Chondrocyte (in vitro differentiated cells): ENCODE measurements around the gene KLHL7. TPM values are rescaled to one million over a fixed set of nuclear protein-coding genes. Genes with fewer than 3 reads are reported as not detected.
"Not testable (repeated sequence)": the region's sequence is repeated elsewhere in the genome, so short reads cannot be mapped to it uniquely, and the experiment has no call there.

Source experiments
- DNase-seq: peaks from one replicate; pipeline ENCODE4 v3.0.0; 2021; ENCODE audit warnings: mixed read lengths, low spot score
- H3K27ac Mint-ChIP-seq: one replicate; pipeline ENCODE4 v1.8.0; 2021; ENCODE audit warnings: mild to moderate bottlenecking, moderate library complexity, mixed read lengths; ENCODE audit not compliant: unreplicated experiment
- H3K27me3 Mint-ChIP-seq: 2 replicates; pipeline ENCODE4 v1.8.0; 2021; ENCODE audit warnings: low read depth, mixed read lengths
- H3K36me3 Mint-ChIP-seq: 2 replicates; pipeline ENCODE4 v1.8.0; 2021; ENCODE audit warnings: low read depth, mixed read lengths
- H3K4me1 Mint-ChIP-seq: 2 replicates; pipeline ENCODE4 v1.8.0; 2021; ENCODE audit warnings: low read depth, mild to moderate bottlenecking, mixed read lengths
- H3K4me3 Mint-ChIP-seq: one replicate; pipeline ENCODE4 v1.8.0; 2021; ENCODE audit warnings: mild to moderate bottlenecking, moderate library complexity, mixed read lengths; ENCODE audit not compliant: unreplicated experiment
- H3K9me3 Mint-ChIP-seq: 2 replicates; pipeline ENCODE4 v1.8.0; 2021; ENCODE audit warnings: low read depth, mixed read lengths
- CTCF ChIP-seq: fragments of 200-600 bp; sonication (generic); IDR thresholded peaks from 2 replicates; pipeline ENCODE4 v1.5.0; 2021; ENCODE audit warnings: antibody characterized with exemption, mild to moderate bottlenecking, moderate library complexity
- total RNA-seq: library from RNA; stranded (reverse); gene quantifications from 3 replicates; pipeline ENCODE4 v1.2.1, GENCODE V29; 2021

The KLHL7 gene
- total RNA-seq, 1 donor from 2014 or later, result 38.1 TPM

DNA sequence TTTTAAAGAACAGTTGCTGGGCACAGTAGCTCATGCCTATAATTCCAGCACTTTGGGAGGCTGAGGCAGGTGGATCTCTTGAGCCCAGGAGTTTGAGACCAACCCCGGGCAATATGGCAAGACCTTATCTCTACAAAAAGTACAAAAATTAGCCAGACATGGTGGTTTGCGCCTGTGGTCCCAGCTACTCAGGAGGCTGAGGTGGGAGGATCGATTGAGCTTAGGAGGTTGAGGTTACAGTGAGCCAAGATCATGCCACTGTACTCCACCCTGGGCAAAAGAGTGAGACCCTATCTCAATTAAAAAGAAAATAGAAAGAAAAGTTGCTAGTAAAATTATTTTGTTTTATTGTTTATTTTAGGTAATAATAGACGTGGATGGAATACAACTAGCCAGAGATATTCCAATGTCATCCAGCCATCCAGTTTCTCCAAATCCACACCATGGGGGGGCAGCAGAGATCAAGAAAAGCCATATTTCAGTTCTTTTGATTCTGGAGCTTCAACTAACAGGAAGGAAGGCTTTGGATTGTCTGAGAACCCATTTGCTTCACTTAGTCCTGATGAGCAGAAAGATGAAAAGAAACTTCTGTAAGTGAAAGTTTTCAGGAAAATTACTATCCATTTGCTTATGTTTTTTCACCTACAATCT, 79.2 kb downstream of the KLHL7 start:
- Mint-ChIP-seq H3K4me1 (peaks cover 26% of the 10 kb centered on the region), H3K4me3 (no peak overlapping the region), H3K27ac (no peak overlapping the region), H3K36me3 (peaks cover 11% of the 10 kb centered on the region), H3K27me3 (no peaks in the 10 kb centered on the region), H3K9me3 (no peaks in the 10 kb centered on the region)
- DNase-seq, result no peak
- peak; percentile 86 for TF ChIP-seq CTCF

DNA sequence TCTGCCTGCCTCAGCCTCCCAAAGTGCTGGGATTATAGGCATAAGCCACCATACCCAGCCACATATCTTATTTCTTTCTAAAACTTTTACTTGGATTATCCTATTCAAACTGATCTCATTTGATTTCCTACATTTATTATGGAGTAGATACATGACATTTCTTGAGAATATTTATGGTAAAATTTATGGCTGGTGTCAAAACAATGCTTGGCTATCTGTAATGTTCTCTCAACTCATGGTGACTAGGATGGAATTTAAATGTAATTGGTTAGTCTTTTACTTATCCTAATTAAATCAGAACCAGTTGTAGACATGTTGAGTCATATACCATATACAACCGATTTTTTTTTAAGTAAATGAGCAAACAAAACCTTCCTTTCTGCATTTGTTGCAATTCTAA, 80.4 kb downstream of the KLHL7 start:
- peak overlapping the region; percentile 2 for H3K27ac Mint-ChIP-seq
- H3K4me1 Mint-ChIP-seq, result peaks cover 22% of the 10 kb centered on the region
- no peak for TF ChIP-seq CTCF
- no peak for DNase-seq
- peaks cover 13% of the 10 kb centered on the region for H3K36me3 Mint-ChIP-seq
- H3K4me3 Mint-ChIP-seq, result no peak overlapping the region
- H3K9me3 Mint-ChIP-seq, result no peaks in the 10 kb centered on the region
- no peaks in the 10 kb centered on the region for H3K27me3 Mint-ChIP-seq

DNA sequence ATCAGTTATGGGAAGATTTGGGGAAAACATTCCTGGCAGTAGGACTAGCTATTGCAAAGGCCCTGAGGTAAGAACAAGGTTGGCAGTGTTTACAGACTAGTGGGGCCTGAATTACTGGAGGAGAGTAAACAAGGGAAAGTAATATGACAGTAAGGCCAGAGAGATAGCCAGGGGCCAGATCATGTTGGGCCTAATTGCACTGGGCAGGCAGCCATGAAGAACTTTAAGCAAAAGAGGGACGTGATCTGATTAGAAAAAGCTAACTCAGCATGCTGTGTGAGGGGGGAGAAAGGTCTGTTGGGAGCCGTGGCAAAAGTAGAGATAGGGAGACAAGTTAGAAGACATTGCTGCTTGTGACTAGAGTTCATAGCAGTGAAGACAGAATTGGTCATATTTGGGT, 85.4 kb downstream of the KLHL7 start:
- Mint-ChIP-seq H3K4me3 (no peak overlapping the region), H3K27ac (no peak overlapping the region), H3K27me3 (no peaks in the 10 kb centered on the region), H3K9me3 (no peaks in the 10 kb centered on the region), H3K4me1 (no peaks in the 10 kb centered on the region), H3K36me3 (peaks cover 21% of the 10 kb centered on the region)
- no peak for DNase-seq
- TF ChIP-seq CTCF, result no peak

DNA sequence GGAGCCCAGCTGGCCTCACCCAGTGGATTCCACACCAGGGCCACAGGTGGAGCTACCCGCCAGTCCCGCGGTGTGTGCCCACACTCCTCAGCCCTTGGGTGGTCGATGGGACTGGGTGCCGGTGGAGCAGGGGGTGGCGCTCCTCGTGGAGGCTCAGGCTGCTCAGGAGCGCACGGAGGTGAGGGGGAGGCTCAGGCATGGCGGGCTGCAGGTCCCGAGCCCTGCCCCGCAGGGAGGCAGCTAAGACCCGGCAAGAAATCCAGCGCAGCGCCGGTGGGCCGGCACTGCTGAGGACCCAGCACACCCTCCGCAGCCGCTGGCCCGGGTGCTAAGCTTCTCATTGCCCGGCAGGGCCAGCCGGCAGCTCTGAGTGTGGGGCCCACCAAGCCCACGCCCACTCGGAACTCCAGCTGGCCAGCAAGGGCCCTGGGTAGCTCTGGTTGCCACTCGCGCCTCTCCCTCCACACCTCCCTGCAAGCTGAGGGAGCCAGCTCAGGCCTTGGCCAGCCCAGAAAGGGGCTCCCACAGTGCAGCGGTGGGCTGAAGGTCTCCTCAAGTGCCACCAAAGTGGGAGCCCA, 88.2 kb downstream of the KLHL7 start:
- H3K36me3 Mint-ChIP-seq, result peaks cover 21% of the 10 kb centered on the region
- not testable (repeated sequence) for H3K27ac Mint-ChIP-seq, H3K4me3 Mint-ChIP-seq, H3K9me3 Mint-ChIP-seq, H3K4me1 Mint-ChIP-seq, DNase-seq, H3K27me3 Mint-ChIP-seq

- TF ChIP-seq CTCF, result no peak
- Mint-ChIP-seq H3K4me3 (no peak overlapping the region), H3K9me3 (no peaks in the 10 kb centered on the region), H3K27me3 (no peaks in the 10 kb centered on the region), H3K36me3 (peaks cover 22% of the 10 kb centered on the region), H3K4me1 (peaks cover 6% of the 10 kb centered on the region), H3K27ac (peak overlapping the region; percentile 77)
- no peak for DNase-seq
Measured at GRCh38 chr7:23196306-23196705, 90.7 kb downstream of the KLHL7 start.

DNA sequence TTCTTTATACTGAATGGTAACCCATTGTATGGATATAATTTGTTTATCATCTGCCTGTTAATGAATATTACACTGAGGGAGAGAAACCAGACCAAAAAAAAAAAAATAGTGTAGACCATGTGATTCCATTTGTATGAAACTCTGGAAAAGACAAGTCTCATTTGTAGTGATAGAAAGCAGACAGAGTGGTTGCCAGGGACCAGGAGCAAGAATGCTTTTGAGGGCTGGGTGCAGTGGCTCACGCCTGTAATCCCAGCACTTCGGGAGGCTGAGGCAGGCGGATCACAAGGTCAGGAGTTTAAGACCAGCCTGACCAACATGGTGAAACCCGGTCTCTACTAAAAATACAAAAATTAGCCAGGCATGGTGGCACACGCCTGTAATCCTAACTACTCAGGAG, 92.2 kb downstream of the KLHL7 start:
- H3K4me3 Mint-ChIP-seq, H3K4me1 Mint-ChIP-seq, DNase-seq, H3K9me3 Mint-ChIP-seq, H3K27ac Mint-ChIP-seq, H3K27me3 Mint-ChIP-seq: not testable (repeated sequence)
- H3K36me3 Mint-ChIP-seq, result peaks cover 22% of the 10 kb centered on the region
